GM15510 (cell line): Measurements from ENCODE around the gene MARK2.

Experiments
- POLR2A ChIP-seq: IDR thresholded peaks from 3 replicates; pipeline ENCODE4 v1.6.1; 2011; ENCODE audit warnings: borderline replicate concordance; ENCODE audit not compliant: insufficient read length; ENCODE audit errors: extremely low read depth

The MARK2 gene

GRCh38 chr11:63931045-63931444 lies 92.1 kb downstream of the MARK2 start:
- TF ChIP-seq POLR2A, result no peak

DNA sequence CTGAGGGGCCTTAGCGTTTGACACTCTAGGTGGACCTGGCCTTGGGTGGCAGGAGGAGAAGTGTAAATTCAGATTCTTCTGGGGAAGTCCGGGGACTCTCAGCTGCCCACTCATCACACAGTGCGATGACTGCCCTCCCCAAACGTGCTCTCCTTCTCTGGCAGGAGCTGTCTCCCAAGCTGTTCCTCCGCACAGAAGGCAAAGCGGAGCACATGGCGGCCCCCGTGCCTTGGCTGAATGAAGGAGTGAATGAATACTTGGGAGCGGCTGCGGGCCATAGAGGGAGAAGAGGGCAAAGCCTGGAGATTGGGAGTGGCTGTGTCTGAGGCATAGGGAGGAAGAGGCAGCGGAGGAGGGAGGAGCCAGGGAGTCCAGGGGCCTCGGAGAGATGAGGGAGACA lies 93.0 kb downstream of the MARK2 start:
- TF ChIP-seq POLR2A, result no peak

DNA sequence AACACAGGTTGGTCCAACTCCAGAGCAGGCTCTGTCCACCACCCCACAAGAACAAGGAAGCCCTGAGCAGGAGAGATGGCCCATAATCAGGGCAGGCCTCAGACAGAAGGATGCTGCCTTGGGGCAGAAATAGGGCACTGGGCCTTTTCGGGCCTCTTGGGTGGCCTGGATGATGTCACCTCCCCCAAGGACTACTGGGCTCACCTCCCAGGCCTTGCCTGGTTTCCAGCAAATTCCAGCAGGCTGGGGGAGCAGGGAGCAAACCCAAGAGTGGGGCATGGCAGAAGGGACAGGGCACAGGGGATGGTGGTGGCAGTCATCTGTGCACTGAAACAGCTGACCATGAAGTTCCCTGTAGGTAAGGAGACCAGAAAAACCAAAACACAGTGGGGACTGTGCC lies 94.5 kb downstream of the MARK2 start:
- no peak for TF ChIP-seq POLR2A

DNA sequence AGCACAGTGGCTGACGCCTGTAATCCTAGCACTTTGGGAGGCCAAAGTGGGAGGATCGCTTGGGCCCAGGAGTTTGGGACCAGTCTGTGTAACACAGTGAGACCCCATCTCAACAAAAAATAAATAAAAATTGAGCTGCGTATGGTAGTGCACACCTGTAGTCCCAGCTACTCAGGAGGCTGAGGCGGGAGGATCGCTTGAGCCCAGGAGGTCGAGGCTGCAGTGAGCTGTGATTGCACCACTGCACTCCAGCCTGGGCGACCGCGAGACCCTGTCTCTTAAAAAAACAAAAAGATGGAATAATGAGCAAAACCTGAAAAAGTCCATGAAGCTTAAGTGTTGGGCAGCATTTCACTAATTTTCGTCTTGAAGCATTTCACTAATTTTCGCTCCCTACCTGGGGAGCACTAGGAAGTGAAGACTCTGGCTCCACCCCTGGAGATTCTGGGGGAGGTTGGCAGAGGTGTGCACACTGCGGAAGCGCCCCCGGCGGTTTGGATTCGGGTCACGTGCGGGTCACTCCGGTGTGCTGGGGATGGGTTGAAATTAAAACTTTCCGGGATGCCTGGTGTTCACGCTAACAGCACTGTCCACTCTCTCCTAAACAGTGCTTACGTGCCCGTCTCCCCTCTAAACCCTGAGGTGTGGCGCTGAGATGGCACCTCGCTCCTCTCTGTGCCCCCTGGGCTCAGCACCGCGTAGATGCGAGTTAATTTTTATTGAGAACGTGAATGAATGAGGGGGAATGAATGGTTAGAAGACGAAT lies 99.0 kb downstream of the MARK2 start:
- no peak for TF ChIP-seq POLR2A

DNA sequence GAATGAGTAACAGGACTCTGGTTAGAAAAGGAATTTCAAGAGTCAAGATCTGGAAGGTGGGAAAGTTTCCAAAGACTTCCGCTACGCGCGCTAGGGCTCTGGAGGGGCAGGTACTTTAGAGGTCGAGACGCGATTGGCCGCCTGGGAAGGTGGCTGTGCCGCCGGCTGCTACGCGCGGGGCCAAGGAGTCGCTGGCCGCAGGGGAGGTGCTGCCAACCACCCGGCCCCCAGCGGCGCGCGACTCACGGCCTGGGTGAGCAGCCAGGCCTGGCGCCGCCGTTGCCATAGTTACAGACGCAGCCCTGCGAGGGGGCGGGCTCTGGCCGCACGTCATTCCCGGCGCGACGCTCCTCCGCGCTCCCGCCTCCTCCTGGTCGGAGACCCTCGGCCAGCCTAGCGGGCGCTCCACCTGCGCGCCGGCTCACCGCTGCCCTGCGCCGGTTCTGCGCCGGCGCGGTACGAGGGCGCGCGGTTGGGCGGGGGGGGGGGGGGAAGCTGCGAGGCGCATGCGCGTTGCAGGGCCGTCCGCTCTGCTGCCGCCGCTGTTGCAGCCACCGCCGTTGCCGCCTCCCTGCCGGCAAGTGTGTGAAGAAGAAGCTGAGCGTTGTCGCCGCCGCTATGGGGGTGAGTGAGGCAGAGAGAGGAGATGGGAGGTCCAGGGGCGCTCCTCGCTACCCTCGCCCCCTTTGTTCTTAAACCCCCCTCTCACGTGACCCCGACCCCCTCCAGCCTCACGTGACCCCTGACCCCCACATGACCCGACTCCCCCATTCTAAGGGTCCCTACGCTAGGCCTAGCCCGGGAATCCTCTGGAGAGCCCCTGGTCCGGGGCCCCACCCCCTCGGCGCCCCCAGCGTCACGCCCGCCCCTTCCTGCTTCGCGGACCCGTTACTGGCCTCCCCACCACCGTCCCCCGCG lies 99.8 kb downstream of the MARK2 start, which contains the start of gene NAA40:
Gene NAA40 (plus strand): TSS at position 524 of the 918 bp plus-strand sequence. CDS start 95 bp downstream, at position 619.
- peak; percentile 63 for TF ChIP-seq POLR2A

DNA sequence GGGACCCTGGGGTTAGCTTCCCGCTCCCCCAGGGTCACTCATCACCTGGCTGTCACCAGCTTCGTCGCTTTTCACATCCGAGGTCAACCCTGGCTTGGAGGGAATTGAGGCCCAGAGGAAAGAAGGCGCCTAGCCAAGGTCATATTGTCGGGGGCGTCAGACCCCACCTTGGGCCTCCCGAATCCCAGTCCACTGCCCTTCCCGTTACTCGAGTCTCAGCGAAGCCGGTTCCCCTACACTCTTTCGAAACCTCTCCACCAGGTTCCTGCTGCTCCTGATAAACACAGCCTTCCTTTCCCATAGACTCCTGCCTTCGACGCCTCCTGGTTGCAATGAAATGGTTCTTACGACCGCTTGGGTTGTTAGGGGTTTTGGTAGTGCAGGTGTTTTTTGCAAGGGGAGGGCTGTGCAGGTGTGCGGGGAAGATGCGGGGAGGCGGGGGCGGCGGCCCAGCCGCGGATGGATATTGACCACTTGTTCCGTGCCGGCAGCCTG lies 100.5 kb downstream of the MARK2 start:
- TF ChIP-seq POLR2A, result no peak

- no peak for TF ChIP-seq POLR2A
Observed at GRCh38 chr11:63940786-63941185, 101.9 kb downstream of the MARK2 start.

DNA sequence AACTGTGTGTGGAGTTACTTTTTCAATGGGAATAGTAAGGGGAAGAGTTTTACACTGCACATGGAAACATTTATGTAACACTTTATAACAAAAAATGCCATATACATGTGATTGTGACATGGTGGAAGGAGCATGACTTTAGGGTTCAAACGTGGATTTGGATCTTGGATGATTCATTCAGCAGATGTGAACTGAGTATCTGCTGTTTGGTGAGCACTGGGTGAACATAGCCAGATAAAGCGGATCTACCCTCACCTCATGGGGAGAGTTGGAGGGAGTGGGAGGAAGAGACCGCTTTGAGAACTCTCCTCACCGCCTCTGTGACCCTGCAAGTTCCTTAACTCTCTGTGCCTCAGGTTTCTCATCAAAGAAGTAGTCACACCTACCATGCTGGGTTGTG lies 103.0 kb downstream of the MARK2 start:
- TF ChIP-seq POLR2A, result no peak

DNA sequence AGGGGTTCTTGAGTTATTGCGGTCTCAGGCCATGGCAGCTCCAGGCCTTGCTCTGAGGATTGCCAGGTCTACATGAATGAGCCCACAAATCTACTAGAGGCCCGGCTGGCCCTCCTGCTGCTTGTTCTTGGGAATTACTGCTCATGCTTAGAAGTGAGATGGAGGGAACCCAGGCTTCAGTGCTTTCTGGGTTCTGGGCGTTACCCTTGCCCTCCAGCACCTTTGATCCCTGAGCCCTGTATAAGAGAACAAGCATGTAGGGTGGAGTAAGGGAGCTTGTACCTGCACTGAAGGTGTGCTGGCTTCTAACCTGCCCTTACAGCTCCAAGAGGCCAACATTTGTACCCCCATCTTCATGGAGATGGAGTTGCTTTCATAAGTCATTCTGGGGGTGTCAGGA lies 103.9 kb downstream of the MARK2 start:
- TF ChIP-seq POLR2A, result no peak

DNA sequence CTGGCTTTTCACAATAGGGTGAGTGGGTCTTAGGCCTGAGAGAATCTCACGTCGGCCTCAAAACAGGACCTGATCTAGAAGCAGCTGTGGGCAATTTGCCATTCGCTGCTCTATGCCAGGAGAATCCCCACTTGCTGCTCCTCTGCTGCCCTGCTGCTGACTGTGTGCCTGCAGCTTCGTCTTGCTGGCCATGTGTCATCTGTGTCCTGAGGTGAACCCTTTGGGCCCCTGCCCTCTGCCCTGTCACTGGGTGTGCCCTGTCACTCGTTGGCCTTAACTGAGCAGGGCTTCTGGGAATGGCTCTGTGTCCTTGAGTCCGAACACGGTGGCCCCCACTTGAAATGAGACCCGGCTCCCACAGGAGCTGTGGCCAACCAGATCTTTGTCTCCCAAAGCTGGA lies 106.1 kb downstream of the MARK2 start:
- TF ChIP-seq POLR2A, result no peak

GRCh38 chr11:63945477-63946163 lies 106.7 kb downstream of the MARK2 start:
- no peak for TF ChIP-seq POLR2A

DNA sequence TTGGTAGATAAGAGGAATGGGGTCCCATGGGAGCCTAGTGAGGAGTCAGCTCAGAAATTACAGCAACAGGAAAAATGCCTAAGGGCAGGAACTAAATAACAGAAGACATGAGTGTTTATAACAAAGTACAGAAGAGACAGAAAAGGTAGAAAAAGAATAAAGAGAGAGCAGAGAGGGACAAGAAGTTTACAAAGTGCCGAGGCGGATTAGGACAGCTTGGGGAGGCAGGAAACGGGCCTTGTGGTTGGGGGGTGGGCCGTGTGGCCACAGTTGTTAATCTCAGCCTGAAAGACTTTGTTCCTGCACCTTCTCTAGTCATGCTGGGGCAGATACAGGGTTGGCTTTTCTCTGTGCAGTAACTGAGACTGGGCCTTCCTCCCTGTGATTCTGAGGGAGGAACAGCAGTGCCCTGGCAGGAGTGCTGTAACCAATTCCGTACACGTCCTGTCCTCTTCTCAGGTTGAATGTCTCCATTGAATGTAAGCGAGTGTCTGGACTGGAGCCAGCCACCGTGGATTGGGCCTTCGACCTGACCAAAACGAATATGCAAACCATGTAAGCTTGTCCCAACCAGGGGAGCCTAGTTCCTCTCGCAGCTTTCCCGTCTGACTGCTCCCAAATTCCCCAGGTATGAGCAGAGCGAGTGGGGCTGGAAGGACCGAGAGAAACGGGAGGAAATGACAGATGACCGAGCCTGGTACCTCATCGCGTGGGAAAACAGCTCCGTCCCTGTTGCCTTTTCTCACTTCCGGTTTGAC lies 113.0 kb downstream of the MARK2 start:
- no peak for TF ChIP-seq POLR2A

GRCh38 chr11:63952570-63952969 lies 113.7 kb downstream of the MARK2 start:
- no peak for TF ChIP-seq POLR2A

- TF ChIP-seq POLR2A, result no peak
Observed at GRCh38 chr11:63958008-63958407, 119.1 kb downstream of the MARK2 start.
